ENCODE measurements around the gene CELA2B. TPM values are rescaled to one million over a fixed set of nuclear protein-coding genes. Genes with fewer than 3 reads are reported as not detected.
"Not testable (repeated sequence)": the region's sequence is repeated elsewhere in the genome, so short reads cannot be mapped to it uniquely, and the experiment has no call there.

The CELA2B gene
- total and polyA plus RNA-seq, 5 donors: not detected

GRCh38 chr1:15504436-15504835 is 28.5 kb downstream of the CELA2B start:
- intact Hi-C loops (cut with DNase I): no loop called here
- H3K27ac ChIP-seq (ENCODE audit: low read length): no peak overlapping the region
- ATAC-seq: no peak
- no peaks in the 10 kb centered on the region for H3K27me3 ChIP-seq (ENCODE audit: control insufficient read depth, insufficient read depth)
- WGBS: 94% methylated on average over 4 of the region's 4 CpGs
- H3K9me3 ChIP-seq (ENCODE audit: control insufficient read depth, low read length): no peaks in the 10 kb centered on the region
- H3K4me3 ChIP-seq (ENCODE audit: low read length): no peak overlapping the region
- H3K4me1 ChIP-seq (ENCODE audit: control insufficient read depth, insufficient read depth, low read length): peaks cover 2% of the 10 kb centered on the region
- DNase-seq: no peak

- intact Hi-C loops (cut with DNase I): no loop called here
- no peak overlapping the region for H3K27ac ChIP-seq (ENCODE audit: low read length)
- WGBS: 92% methylated on average over 17 of the region's 17 CpGs
- no peaks in the 10 kb centered on the region for H3K9me3 ChIP-seq (ENCODE audit: control insufficient read depth, low read length)
- ATAC-seq (peak in 1 of 2 donors; percentile 9), DNase-seq (peak in 1 of 3 donors; percentile 42)
- no peak overlapping the region for H3K4me3 ChIP-seq (ENCODE audit: low read length)
- H3K27me3 ChIP-seq (ENCODE audit: control insufficient read depth, insufficient read depth): no peaks in the 10 kb centered on the region
- H3K4me1 ChIP-seq (ENCODE audit: control insufficient read depth, insufficient read depth, low read length): peaks cover 2% of the 10 kb centered on the region
These were observed 30.9 kb downstream of the CELA2B start for GRCh38 chr1:15506831-15507230.

DNA sequence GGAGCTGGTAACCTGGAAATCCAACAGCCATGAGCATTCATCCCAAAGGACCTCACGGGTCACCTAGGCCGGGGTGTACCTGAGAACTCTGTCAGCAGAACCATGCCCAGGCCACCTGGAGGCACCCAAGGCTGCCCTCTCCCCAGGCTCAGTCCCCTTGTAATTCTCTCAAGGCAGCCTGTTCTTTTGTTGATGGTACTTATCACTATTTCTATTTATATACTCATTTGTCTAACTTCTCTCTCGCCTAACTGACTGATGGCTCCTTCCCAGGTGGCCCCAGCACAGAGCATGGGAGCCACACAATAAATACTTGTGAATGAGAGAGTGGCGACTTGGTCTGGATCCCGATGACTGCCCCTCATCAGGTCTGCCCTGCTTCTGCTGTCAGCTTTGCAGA is 31.4 kb downstream of the CELA2B start:
- Histone ChIP-seq H3K27me3 (ENCODE audit: control insufficient read depth, insufficient read depth) (no peaks in the 10 kb centered on the region), H3K4me1 (ENCODE audit: control insufficient read depth, insufficient read depth, low read length) (peaks cover 2% of the 10 kb centered on the region), H3K4me3 (ENCODE audit: low read length) (no peak overlapping the region), H3K9me3 (ENCODE audit: control insufficient read depth, low read length) (no peaks in the 10 kb centered on the region), H3K27ac (ENCODE audit: low read length) (no peak overlapping the region)
- DNase-seq: peak in 1 of 3 donors; percentile 45
- ATAC-seq: peak; percentile 17 to 40
- WGBS: 70% methylated on average over 5 of the region's 5 CpGs
- intact Hi-C loops (cut with DNase I): no loop called here

DNA sequence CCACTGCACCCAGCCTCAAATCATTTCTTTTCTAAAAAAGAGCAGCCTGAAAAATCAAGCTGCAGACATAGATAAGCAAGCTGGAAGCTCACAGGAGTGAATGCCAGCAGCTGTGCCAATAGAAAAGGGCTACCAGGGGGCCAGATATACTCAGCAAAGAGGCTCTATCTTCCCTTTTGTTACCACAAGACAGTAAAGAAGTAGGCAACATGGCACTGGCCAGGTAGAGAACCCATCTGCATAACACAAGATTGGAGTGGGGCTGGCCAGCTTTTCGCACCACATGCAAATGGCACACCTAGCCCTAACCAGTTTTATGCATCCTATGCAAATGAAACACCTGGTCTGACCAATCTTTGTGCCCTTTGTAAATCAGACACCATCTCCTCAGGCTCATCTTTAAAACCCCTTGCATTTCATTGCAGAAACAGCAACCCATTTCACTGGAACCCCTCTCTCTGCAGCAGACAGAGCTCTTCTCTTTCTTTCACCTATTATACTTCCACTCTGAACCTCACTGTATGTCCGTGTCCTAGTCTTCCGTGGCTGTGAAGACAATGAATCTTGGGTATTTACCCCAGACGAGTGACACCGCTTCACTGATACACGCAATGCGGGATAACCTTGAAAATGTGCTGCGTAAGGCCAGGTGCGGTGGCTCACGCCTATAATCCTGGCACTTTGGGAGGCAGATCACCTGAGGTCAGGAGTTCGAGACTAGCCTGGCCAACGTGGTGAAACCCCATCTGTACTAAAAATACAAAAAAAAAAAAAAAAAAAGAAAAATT is 33.0 kb downstream of the CELA2B start:
- ATAC-seq: no peak
- Histone ChIP-seq H3K27ac (ENCODE audit: low read length) (no peak overlapping the region), H3K27me3 (ENCODE audit: control insufficient read depth, insufficient read depth) (no peaks in the 10 kb centered on the region), H3K4me3 (ENCODE audit: low read length) (no peak overlapping the region), H3K9me3 (ENCODE audit: control insufficient read depth, low read length) (no peaks in the 10 kb centered on the region), H3K4me1 (ENCODE audit: control insufficient read depth, insufficient read depth, low read length) (no peaks in the 10 kb centered on the region)
- intact Hi-C loops (cut with DNase I): no loop called here
- WGBS: 91% methylated on average over 12 of the region's 12 CpGs
- DNase-seq: no peak

GRCh38 chr1:15509586-15509985 is 33.7 kb downstream of the CELA2B start:
- WGBS: 76% methylated on average over 7 of the region's 7 CpGs
- no peak overlapping the region for H3K4me3 ChIP-seq (ENCODE audit: low read length)
- ATAC-seq (no peak), DNase-seq (no peak)
- no peaks in the 10 kb centered on the region for H3K27me3 ChIP-seq (ENCODE audit: control insufficient read depth, insufficient read depth)
- H3K27ac ChIP-seq (ENCODE audit: low read length): no peak overlapping the region
- intact Hi-C loops (cut with DNase I): no loop called here
- H3K4me1 ChIP-seq (ENCODE audit: control insufficient read depth, insufficient read depth, low read length): no peaks in the 10 kb centered on the region
- no peaks in the 10 kb centered on the region for H3K9me3 ChIP-seq (ENCODE audit: control insufficient read depth, low read length)

DNA sequence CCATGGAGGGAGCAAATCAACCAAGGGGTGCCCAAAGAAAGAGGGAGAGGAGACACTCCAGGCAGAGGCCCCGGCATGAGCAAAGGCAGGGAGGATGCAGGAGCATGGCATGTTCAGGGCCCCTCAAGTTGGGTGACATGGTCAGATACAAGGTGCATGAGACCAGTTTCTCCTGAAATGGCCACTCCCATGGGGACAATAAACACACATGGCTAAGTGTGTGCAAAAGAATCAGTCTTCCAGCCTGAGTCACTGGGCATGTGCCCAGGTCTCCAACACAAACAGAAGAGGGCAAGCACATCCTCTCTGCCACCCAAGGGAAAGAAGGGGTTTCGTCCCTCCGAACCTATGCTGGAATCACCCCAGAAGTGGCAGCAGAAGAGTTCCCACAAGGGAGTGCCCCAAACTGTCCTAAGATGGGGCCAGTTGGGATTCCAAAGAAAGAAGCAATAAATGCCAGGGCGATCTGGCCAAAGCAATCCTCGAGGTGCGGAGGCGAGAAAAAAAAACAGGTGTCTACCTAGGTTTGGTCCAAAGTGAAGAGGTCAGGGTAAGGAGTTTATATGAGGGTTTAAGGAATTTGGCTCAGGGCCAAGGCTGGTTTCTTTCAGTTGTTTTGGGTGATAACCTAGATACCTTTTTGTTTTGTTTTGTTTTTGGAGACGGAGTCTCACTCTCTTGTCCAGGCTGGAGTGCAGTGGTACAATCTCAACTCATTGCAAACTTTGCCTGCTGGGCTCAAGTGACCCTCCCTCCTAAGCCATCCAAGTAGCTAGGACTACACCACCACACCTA is 34.9 kb downstream of the CELA2B start:
- Histone ChIP-seq H3K9me3 (ENCODE audit: control insufficient read depth, low read length) (no peaks in the 10 kb centered on the region), H3K4me1 (ENCODE audit: control insufficient read depth, insufficient read depth, low read length) (no peaks in the 10 kb centered on the region), H3K27ac (ENCODE audit: low read length) (no peak overlapping the region), H3K4me3 (ENCODE audit: low read length) (no peak overlapping the region), H3K27me3 (ENCODE audit: control insufficient read depth, insufficient read depth) (no peaks in the 10 kb centered on the region)
- DNase-seq (no peak), ATAC-seq (no peak)
- 95% methylated on average over 8 of the region's 8 CpGs for WGBS
- intact Hi-C loops (cut with DNase I): no loop called here

DNA sequence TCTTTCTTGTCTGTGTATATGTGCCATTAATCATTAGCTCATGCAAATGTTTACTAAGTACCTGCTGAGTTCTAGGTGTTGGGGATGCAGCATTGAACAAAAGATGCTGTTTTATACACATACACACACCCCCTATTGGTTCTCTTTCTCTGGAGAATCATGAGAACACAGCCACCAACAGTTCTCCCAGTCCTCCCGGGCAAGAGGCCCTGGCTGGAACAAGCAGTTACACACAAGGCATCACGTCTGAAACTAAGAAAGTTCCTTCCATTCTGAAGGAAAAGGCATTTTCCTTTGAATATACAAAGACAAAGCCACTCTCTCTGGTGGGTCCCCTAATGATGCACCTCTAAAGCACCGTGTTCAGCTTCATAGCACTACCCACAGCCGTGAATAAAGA is 37.3 kb downstream of the CELA2B start:
- intact Hi-C loops (cut with DNase I): no loop called here
- no peaks in the 10 kb centered on the region for H3K4me1 ChIP-seq (ENCODE audit: control insufficient read depth, insufficient read depth, low read length)
- 80% methylated on average over 4 of the region's 4 CpGs for WGBS
- ATAC-seq (no peak), DNase-seq (no peak)
- H3K4me3 ChIP-seq (ENCODE audit: low read length): no peak overlapping the region
- H3K27ac ChIP-seq (ENCODE audit: low read length): no peak overlapping the region
- H3K9me3 ChIP-seq (ENCODE audit: control insufficient read depth, low read length): no peaks in the 10 kb centered on the region
- H3K27me3 ChIP-seq (ENCODE audit: control insufficient read depth, insufficient read depth): no peaks in the 10 kb centered on the region

- no peak overlapping the region for H3K27ac ChIP-seq (ENCODE audit: low read length)
- H3K4me1 ChIP-seq (ENCODE audit: control insufficient read depth, insufficient read depth, low read length): no peaks in the 10 kb centered on the region
- no peaks in the 10 kb centered on the region for H3K27me3 ChIP-seq (ENCODE audit: control insufficient read depth, insufficient read depth)
- ATAC-seq (no peak), DNase-seq (no peak)
- H3K4me3 ChIP-seq (ENCODE audit: low read length): no peak overlapping the region
- 92% methylated on average over 3 of the region's 3 CpGs for WGBS
- no peaks in the 10 kb centered on the region for H3K9me3 ChIP-seq (ENCODE audit: control insufficient read depth, low read length)
- intact Hi-C loops (cut with DNase I): no loop called here
These were observed 38.0 kb downstream of the CELA2B start for GRCh38 chr1:15513919-15514318.

DNA sequence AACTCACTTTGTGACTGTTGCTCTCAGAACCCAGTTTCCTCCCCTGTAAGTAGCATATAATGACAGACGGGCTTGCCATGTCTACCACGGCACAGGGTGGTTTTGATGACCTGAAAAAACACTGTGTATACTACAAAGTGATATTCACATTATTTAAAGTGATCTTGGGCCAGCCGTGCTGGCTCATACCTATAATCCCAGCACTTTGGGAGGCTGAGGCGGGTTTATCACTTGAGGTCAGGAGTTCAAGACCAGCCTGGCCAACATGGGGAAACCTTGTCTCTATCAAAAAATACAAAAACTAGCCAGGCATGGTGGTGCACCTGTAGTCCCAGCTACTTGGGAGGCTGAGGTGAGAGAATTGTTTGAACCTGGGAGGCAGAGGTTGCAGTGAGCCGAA is 38.7 kb downstream of the CELA2B start:
- H3K4me1 ChIP-seq (ENCODE audit: control insufficient read depth, insufficient read depth, low read length); DNase-seq; H3K27ac ChIP-seq (ENCODE audit: low read length); H3K9me3 ChIP-seq (ENCODE audit: control insufficient read depth, low read length); H3K4me3 ChIP-seq (ENCODE audit: low read length); H3K27me3 ChIP-seq (ENCODE audit: control insufficient read depth, insufficient read depth); intact Hi-C loops (cut with DNase I); ATAC-seq: not testable (repeated sequence)
- WGBS: 90% methylated on average over 5 of the region's 5 CpGs

DNA sequence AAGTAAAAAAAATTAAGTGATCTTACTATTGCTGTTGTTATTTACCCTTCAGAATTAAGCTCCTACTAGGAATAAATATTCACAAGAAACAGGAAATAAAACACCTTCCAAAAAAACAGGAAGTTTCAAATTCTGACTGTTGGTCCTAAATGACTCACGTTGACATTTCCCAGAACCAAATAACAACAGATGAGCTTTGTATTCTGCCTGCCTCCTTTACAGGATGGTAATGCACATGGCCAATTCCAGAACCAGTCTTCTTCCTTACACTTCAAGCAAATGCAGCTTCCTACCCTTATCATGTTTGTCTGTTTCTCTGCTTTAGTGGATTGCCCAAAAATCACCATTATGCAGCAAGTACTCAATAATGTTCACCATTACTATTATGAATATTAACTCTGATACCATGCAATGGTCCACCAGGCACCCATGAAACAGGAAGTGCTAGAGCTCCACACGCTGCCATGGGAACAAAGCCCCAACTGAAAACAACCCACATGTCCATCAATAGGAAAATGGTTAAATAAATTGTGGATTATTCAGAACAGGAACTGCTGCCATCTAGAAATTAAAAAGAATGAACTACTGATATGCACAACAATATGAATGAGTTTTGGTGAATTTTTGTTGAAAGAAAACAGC is 39.2 kb downstream of the CELA2B start:
- intact Hi-C loops (cut with DNase I): no loop called here
- H3K27ac ChIP-seq (ENCODE audit: low read length): no peak overlapping the region
- ATAC-seq (no peak), DNase-seq (no peak)
- no peaks in the 10 kb centered on the region for H3K9me3 ChIP-seq (ENCODE audit: control insufficient read depth, low read length)
- H3K27me3 ChIP-seq (ENCODE audit: control insufficient read depth, insufficient read depth): no peaks in the 10 kb centered on the region
- no peaks in the 10 kb centered on the region for H3K4me1 ChIP-seq (ENCODE audit: control insufficient read depth, insufficient read depth, low read length)
- H3K4me3 ChIP-seq (ENCODE audit: low read length): no peak overlapping the region
- WGBS: 62% methylated on average over 2 of the region's 2 CpGs

DNA sequence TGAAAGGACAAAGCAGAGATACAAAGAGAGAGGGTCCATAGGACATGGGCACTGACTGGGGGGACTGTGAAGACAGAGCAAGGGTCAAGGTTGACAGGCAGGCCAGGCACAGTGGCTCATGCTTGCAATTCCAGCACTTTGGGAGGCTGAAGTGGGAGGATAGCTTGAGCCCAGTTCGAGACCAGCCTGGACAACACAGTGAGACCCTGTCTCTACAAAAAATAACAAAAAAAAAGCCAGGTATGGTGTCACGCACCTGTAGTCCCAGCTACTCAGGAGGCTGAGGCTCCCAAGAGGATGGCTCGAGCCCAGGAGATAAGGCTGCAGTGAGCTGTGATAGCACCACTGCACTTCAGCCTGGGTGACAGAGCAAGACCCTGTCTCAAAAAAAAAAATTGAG is 43.7 kb downstream of the CELA2B start:
- Histone ChIP-seq H3K27me3 (ENCODE audit: control insufficient read depth, insufficient read depth) (no peaks in the 10 kb centered on the region), H3K27ac (ENCODE audit: low read length) (no peak overlapping the region), H3K4me1 (ENCODE audit: control insufficient read depth, insufficient read depth, low read length) (peaks cover 4% of the 10 kb centered on the region), H3K9me3 (ENCODE audit: control insufficient read depth, low read length) (no peaks in the 10 kb centered on the region), H3K4me3 (ENCODE audit: low read length) (no peak overlapping the region)
- no peak for DNase-seq
- 85% methylated on average over 3 of the region's 3 CpGs for WGBS
- intact Hi-C loops (cut with DNase I): no loop called here
- no peak for ATAC-seq

Measured in right cardiac atrium (tissue), 5 donors.